SK-N-SH (cell line): ENCODE data around the gene RCOR1. TPM values are rescaled to one million over a fixed set of nuclear protein-coding genes. Genes with fewer than 3 reads are reported as not detected.

Source experiments
- CTCF ChIA-PET: fragments of 300-600, 350-600 bp; formaldehyde crosslinking; extraction: SDS; loops from one replicate; lab custom pipeline; 2021; lab: Yijun Ruan, JAX
- POLR2A ChIA-PET: fragments of 350-600 bp; sonication (Branson Sonifier 250); formaldehyde crosslinking; extraction: SDS; loops from one replicate; lab custom pipeline; 2020; ENCODE audit warnings: antibody characterized with exemption, inconsistent platforms; lab: Yijun Ruan, JAX
- DNase-seq: peaks from one replicate; pipeline ENCODE4 v3.0.0; 2012
- H2AFZ ChIP-seq: fragments of 200-600 bp; sonication (generic); 2 replicates; pipeline ENCODE4 v1.8.1; 2016; ENCODE audit warnings: antibody characterized with exemption, mild to moderate bottlenecking, low read depth
- H3F3A ChIP-seq: fragments of 200-600 bp; sonication (generic); replicated peaks from 2 replicates; pipeline ENCODE3; 2016; ENCODE audit warnings: antibody characterized with exemption, mild to moderate bottlenecking; ENCODE audit not compliant: insufficient read depth
- H3K27ac ChIP-seq, 2 experiments: fragments of 200-500 bp in 1 of 2; fragments of 200-600 bp in 1 of 2; sonication (Bioruptor generic) in 1 of 2; sonication (generic), shearing (Covaris generic) in 1 of 2; 2 replicates each; pipeline versions ENCODE4 v1.5.1 to v1.6.1; 2014 to 2016; ENCODE audit warnings: low read depth in 2 of 2, inconsistent platforms in 1 of 2, low read length in 1 of 2, mild to moderate bottlenecking in 1 of 2, mixed read lengths in 1 of 2
- H3K27me3 ChIP-seq: fragments of 200-600 bp; sonication (generic), shearing (Covaris generic); 2 replicates; pipeline ENCODE4 v1.6.1; 2016; ENCODE audit warnings: mixed run types; ENCODE audit not compliant: insufficient read depth
- H3K36me3 ChIP-seq, 2 experiments: fragments of 200-500 bp in 1 of 2; fragments of 200-600 bp in 1 of 2; sonication (Bioruptor generic) in 1 of 2; sonication (generic) in 1 of 2; replicated peaks in 1 of 2; 2 replicates each; pipeline versions ENCODE3 to v1.5.1; 2014 to 2016; ENCODE audit warnings: low read length in 1 of 2, mild to moderate bottlenecking in 1 of 2; ENCODE audit not compliant: insufficient read depth in 2 of 2, control insufficient read depth in 1 of 2
- H3K4me1 ChIP-seq, 2 experiments: fragments of 200-500 bp in 1 of 2; fragments of 200-600 bp in 1 of 2; sonication (Bioruptor generic) in 1 of 2; sonication (generic), shearing (Covaris generic) in 1 of 2; 2 replicates each; pipeline versions ENCODE4 v1.5.1 to v1.6.1; 2014 to 2016; ENCODE audit warnings: low read depth in 1 of 2, low read length in 1 of 2, mixed run types in 1 of 2; ENCODE audit not compliant: insufficient read depth in 2 of 2, control insufficient read depth in 1 of 2
- H3K4me2 ChIP-seq: fragments of 200-600 bp; sonication (generic), shearing (Covaris generic); 2 replicates; pipeline ENCODE4 v1.6.1; 2017; ENCODE audit warnings: mixed run types
- H3K4me3 ChIP-seq, 2 experiments: fragments of 200-500 bp in 1 of 2; fragments of 200-600 bp in 1 of 2; sonication (Bioruptor generic) in 1 of 2; sonication (generic), shearing (Covaris generic) in 1 of 2; 2 replicates each; pipeline versions ENCODE4 v1.5.1 to v1.8.1; 2014 to 2016; ENCODE audit warnings: low read depth in 2 of 2, inconsistent platforms in 1 of 2, low read length in 1 of 2, mild to moderate bottlenecking in 1 of 2, mixed read lengths in 1 of 2, moderate library complexity in 1 of 2
- H3K79me2 ChIP-seq: fragments of 200-600 bp; sonication (generic); 2 replicates; pipeline ENCODE4 v1.8.1; 2017; ENCODE audit warnings: mild to moderate bottlenecking; ENCODE audit not compliant: insufficient read depth
- H3K9ac ChIP-seq: fragments of 200-600 bp; sonication (generic); 2 replicates; pipeline ENCODE4 v1.6.1; 2017; ENCODE audit warnings: mixed run types
- H3K9me2 ChIP-seq: fragments of 200-600 bp; sonication (generic); 2 replicates; pipeline ENCODE4 v1.6.1; 2017; ENCODE audit warnings: mixed run types
- H3K9me3 ChIP-seq: fragments of 200-600 bp; sonication (generic); 2 replicates; pipeline ENCODE4 v1.6.1; 2017; ENCODE audit warnings: mixed run types, mild to moderate bottlenecking, moderate library complexity
- H4K20me1 ChIP-seq: fragments of 200-600 bp; sonication (generic); 2 replicates; pipeline ENCODE4 v1.6.1; 2017; ENCODE audit warnings: mild to moderate bottlenecking, mixed run types; ENCODE audit not compliant: insufficient read depth
- CHD2 ChIP-seq: fragments of 150-350 bp; IDR thresholded peaks from 2 replicates; pipeline ENCODE4 v1.6.1; 2018; ENCODE audit warnings: low read length; ENCODE audit not compliant: partially characterized antibody
- ELF1 ChIP-seq: IDR thresholded peaks from 2 replicates; pipeline ENCODE4 v1.4.0; 2012
- EZH2phosphoT487 ChIP-seq: fragments of 200-600 bp; sonication (generic); IDR thresholded peaks from 2 replicates; pipeline ENCODE4 v1.6.1; 2017; ENCODE audit warnings: low read depth, mixed run types, mild to moderate bottlenecking, antibody characterized with exemption, moderate library complexity, borderline replicate concordance
- FOSL2 ChIP-seq: IDR thresholded peaks from 2 replicates; pipeline ENCODE4 v1.4.0; 2012; ENCODE audit warnings: low read depth, mild to moderate bottlenecking, moderate library complexity, borderline replicate concordance
- FOXJ3 ChIP-seq: sonication (generic); formaldehyde crosslinking; IDR thresholded peaks from 2 replicates; pipeline ENCODE4 v1.5.1; 2020; ENCODE audit warnings: mild to moderate bottlenecking, missing genetic modification reagents
- GABPA ChIP-seq: IDR thresholded peaks from 2 replicates; pipeline ENCODE4 v1.4.0; 2012; ENCODE audit warnings: low read depth, mild to moderate bottlenecking
- GATA2 ChIP-seq: sonication (generic); formaldehyde crosslinking; IDR thresholded peaks from 2 replicates; pipeline ENCODE4 v1.5.0; 2020; ENCODE audit warnings: mild to moderate bottlenecking, missing genetic modification reagents
- JUND ChIP-seq: IDR thresholded peaks from 2 replicates; pipeline ENCODE4 v1.4.0; 2012
- NFIC ChIP-seq: IDR thresholded peaks from 2 replicates; pipeline ENCODE4 v1.4.0; 2012; ENCODE audit warnings: borderline replicate concordance
- NRF1 ChIP-seq: IDR thresholded peaks from 2 replicates; pipeline ENCODE4 v1.6.1; 2012; ENCODE audit warnings: low read depth, mild to moderate bottlenecking, low read length
- RAD21 ChIP-seq: IDR thresholded peaks from 2 replicates; pipeline ENCODE4 v1.6.1; 2012; ENCODE audit warnings: mild to moderate bottlenecking, low read length
- RFX5 ChIP-seq: IDR thresholded peaks from 2 replicates; pipeline ENCODE4 v1.6.1; 2012; ENCODE audit warnings: mild to moderate bottlenecking, improper control_type of control experiment, low read length
- SIN3A ChIP-seq: IDR thresholded peaks from 2 replicates; pipeline ENCODE4 v1.6.1; 2012; ENCODE audit warnings: low read depth, mild to moderate bottlenecking, low read length, moderate library complexity, borderline replicate concordance
- SMC3 ChIP-seq: IDR thresholded peaks from 2 replicates; pipeline ENCODE4 v1.6.1; 2012; ENCODE audit warnings: low read depth, low read length, improper control_type of control experiment
- TAF1 ChIP-seq: IDR thresholded peaks from 2 replicates; pipeline ENCODE4 v1.6.1; 2012; ENCODE audit warnings: low read depth, mild to moderate bottlenecking, low read length, moderate library complexity, borderline replicate concordance
- WGBS: methylation state at CpG from one replicate; pipeline ENCODE4 v1.1.6; 2017; ENCODE audit warnings: low lambda C conversion rate; 5-methylcytosine and 5-hydroxymethylcytosine counted together
- polyA plus RNA-seq, 3 experiments: library from polyadenylated mRNA; depleted of rRNA; stranded (reverse); fragments of >200 nt; gene quantifications; 2 replicates each; pipeline ENCODE4 v1.2.3, GENCODE V29; 2012
- TF ChIP-seq, protein P1 (sequence below): fragments of 150-350 bp; IDR thresholded peaks from 2 replicates; pipeline ENCODE4 v1.6.1; 2016; ENCODE audit warnings: mild to moderate bottlenecking, low read depth, low read length
- TF ChIP-seq, protein P2 (sequence below): IDR thresholded peaks from 2 replicates; pipeline ENCODE4 v1.4.0; 2012; ENCODE audit warnings: low read depth, borderline replicate concordance
- TF ChIP-seq, protein P3 (sequence below): fragments of 150-350 bp; IDR thresholded peaks from 2 replicates; pipeline ENCODE4 v1.6.1; 2017; ENCODE audit warnings: antibody characterized with exemption, low read length, low read depth, borderline replicate concordance
- TF ChIP-seq, protein P4 (sequence below): IDR thresholded peaks from 2 replicates; pipeline ENCODE4 v1.6.1; 2012; ENCODE audit warnings: mild to moderate bottlenecking, low read depth, low read length, moderate library complexity

RCOR1 gene
- polyA plus RNA-seq, 1 of the 3 experiments (the other 2 are of a cell fraction): 8.5 TPM

DNA sequence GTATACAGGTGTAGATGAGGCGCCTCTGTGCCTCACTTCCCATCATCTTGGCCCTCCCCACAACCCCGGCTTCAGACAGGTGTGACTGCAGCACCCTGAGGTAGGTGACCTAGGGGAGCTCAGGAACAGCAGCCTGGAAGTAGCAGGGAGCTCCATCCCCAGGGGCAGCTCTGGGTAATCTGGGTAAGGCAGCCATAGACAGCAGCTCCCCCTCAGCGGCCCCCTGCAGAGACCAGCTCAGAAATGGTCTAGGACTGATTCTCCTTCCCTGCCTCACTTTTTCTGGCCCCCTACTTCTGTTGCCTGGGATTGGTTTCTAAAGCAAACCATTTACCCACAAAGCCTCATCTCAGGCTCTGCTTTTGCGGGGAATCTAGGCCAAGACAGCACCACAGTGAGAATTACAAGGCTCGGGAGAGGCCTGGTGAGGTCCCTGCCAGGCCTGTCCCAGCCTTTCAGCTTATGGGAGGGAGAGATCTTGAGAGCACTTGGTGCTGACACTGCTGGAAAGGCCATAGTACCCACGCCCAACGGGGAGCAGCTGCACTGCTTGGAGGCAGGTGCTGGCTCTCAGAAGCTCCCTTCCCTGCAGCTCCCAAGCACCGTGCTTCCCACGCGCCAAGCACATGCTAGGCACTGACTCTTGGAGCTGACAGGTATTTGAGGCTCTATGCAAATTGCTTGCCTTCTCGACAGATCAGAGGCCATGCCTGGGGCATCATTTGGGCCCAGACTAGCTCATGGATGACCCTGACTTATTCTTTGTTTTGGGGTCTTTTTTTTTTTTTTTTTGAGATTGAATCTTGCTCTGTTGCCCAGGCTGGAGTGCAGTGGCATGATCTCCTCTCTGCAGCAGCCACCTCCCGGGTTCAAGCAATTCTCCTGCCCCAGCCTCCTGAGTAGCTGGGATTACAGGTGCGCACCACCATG is 139.7 kb downstream of the RCOR1 start:
- Histone ChIP-seq H3K36me3 (peaks cover 18 to 26% of the 10 kb centered on the region in 2 experiments), H3K4me1 (peaks cover 0 to 2% of the 10 kb centered on the region in 2 experiments; a peak in 1 of 4 replicates), H3K4me3 (no peak overlapping the region), H3F3A (no peaks in the 10 kb centered on the region), H3K79me2 (no peaks in the 10 kb centered on the region), H3K9ac (no peak overlapping the region), H3K4me2 (no peak overlapping the region), H4K20me1 (no peaks in the 10 kb centered on the region), H3K9me3 (no peaks in the 10 kb centered on the region), H3K27ac (no peak overlapping the region), H2AFZ (no peak overlapping the region), H3K9me2 (no peaks in the 10 kb centered on the region), H3K27me3 (no peaks in the 10 kb centered on the region)
- POLR2A ChIA-PET: no interaction called here
- 87% methylated on average over 10 of the region's 13 CpGs for WGBS
- no peak for DNase-seq
- CTCF ChIA-PET: interaction anchor here (0.8 to 1.1 kb wide), 3 partner anchors 15 to 42 kb away, joined by 3 read pairs; no protein-coding TSS in a partner anchor
- TF ChIP-seq RAD21 (no peak), JUND (no peak), RFX5 (no peak), EZH2phosphoT487 (no peak), CHD2 (no peak), SIN3A (no peak), FOXJ3 (CRISPR knock-in tag) (no peak)
- TF ChIP-seq, protein P1, sequence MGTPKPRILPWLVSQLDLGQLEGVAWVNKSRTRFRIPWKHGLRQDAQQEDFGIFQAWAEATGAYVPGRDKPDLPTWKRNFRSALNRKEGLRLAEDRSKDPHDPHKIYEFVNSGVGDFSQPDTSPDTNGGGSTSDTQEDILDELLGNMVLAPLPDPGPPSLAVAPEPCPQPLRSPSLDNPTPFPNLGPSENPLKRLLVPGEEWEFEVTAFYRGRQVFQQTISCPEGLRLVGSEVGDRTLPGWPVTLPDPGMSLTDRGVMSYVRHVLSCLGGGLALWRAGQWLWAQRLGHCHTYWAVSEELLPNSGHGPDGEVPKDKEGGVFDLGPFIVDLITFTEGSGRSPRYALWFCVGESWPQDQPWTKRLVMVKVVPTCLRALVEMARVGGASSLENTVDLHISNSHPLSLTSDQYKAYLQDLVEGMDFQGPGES: no peak
- TF ChIP-seq, protein P2, sequence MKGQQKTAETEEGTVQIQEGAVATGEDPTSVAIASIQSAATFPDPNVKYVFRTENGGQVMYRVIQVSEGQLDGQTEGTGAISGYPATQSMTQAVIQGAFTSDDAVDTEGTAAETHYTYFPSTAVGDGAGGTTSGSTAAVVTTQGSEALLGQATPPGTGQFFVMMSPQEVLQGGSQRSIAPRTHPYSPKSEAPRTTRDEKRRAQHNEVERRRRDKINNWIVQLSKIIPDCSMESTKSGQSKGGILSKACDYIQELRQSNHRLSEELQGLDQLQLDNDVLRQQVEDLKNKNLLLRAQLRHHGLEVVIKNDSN: no peak

DNA sequence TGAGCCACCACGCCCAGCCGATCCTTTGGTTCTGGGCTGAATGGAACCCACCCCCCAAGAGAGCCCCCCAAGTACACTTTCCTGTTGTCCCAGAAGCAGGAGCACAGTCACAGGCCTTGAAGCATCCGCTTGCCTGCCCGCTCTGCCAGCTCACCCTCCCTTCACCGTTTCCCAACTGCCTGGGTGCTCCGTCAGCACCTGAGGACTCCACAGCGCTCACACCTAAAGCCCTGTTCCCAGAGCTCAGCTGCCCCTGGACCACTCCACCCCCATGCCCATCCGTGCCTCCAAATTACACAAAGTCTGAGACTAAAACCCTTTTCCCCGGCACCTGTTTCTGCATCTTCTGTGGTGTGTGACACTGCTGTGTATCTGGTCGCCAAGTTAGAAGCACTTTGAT is 140.5 kb downstream of the RCOR1 start:
- H3F3A ChIP-seq: no peaks in the 10 kb centered on the region
- no peak for TF ChIP-seq RFX5
- TF ChIP-seq, protein P3, sequence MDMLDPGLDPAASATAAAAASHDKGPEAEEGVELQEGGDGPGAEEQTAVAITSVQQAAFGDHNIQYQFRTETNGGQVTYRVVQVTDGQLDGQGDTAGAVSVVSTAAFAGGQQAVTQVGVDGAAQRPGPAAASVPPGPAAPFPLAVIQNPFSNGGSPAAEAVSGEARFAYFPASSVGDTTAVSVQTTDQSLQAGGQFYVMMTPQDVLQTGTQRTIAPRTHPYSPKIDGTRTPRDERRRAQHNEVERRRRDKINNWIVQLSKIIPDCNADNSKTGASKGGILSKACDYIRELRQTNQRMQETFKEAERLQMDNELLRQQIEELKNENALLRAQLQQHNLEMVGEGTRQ: no peak
- no peak for TF ChIP-seq FOXJ3 (CRISPR knock-in tag)
- TF ChIP-seq TAF1: no peak
- TF ChIP-seq ELF1: no peak
- no peak for TF ChIP-seq RAD21
- no peak for TF ChIP-seq NFIC
- TF ChIP-seq, protein P4, sequence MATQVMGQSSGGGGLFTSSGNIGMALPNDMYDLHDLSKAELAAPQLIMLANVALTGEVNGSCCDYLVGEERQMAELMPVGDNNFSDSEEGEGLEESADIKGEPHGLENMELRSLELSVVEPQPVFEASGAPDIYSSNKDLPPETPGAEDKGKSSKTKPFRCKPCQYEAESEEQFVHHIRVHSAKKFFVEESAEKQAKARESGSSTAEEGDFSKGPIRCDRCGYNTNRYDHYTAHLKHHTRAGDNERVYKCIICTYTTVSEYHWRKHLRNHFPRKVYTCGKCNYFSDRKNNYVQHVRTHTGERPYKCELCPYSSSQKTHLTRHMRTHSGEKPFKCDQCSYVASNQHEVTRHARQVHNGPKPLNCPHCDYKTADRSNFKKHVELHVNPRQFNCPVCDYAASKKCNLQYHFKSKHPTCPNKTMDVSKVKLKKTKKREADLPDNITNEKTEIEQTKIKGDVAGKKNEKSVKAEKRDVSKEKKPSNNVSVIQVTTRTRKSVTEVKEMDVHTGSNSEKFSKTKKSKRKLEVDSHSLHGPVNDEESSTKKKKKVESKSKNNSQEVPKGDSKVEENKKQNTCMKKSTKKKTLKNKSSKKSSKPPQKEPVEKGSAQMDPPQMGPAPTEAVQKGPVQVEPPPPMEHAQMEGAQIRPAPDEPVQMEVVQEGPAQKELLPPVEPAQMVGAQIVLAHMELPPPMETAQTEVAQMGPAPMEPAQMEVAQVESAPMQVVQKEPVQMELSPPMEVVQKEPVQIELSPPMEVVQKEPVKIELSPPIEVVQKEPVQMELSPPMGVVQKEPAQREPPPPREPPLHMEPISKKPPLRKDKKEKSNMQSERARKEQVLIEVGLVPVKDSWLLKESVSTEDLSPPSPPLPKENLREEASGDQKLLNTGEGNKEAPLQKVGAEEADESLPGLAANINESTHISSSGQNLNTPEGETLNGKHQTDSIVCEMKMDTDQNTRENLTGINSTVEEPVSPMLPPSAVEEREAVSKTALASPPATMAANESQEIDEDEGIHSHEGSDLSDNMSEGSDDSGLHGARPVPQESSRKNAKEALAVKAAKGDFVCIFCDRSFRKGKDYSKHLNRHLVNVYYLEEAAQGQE: no peak
- TF ChIP-seq GABPA: no peak
- TF ChIP-seq SMC3: no peak
- TF ChIP-seq NRF1: no peak
- no peak for TF ChIP-seq SIN3A
- TF ChIP-seq GATA2 (CRISPR knock-in tag): no peak
- TF ChIP-seq FOSL2: no peak

More for the DNA sequence above, 140.5 kb downstream of the RCOR1 start:
- Histone ChIP-seq H2AFZ (no peak overlapping the region), H3K4me1 (no peaks in the 10 kb centered on the region; a peak in 1 of 4 replicates), H3K4me3 (no peak overlapping the region), H3K36me3 (peaks cover 10 to 20% of the 10 kb centered on the region in 2 experiments), H3K9ac (no peak overlapping the region), H3K9me2 (no peaks in the 10 kb centered on the region), H3K27me3 (no peaks in the 10 kb centered on the region), H3K9me3 (no peaks in the 10 kb centered on the region), H3K4me2 (no peak overlapping the region), H4K20me1 (no peaks in the 10 kb centered on the region), H3K79me2 (no peaks in the 10 kb centered on the region), H3K27ac (no peak overlapping the region)
- over 99% methylated on average over 10 of the region's 10 CpGs for WGBS
- ChIA-PET CTCF (interaction anchor here (0.8 to 1.1 kb wide), 3 partner anchors 14 to 42 kb away, joined by 3 read pairs; no protein-coding TSS in a partner anchor), POLR2A (no interaction called here)
- no peak for DNase-seq
